ENCODE data around the gene ANKRD24.

GRCh38 chr19:4138445-4138844, 44.0 kb upstream of the ANKRD24 start:
- TF ChIP-seq EP300 (IDR thresholded peaks at IDR 0.05), result no peak
- no peak for TF ChIP-seq CTCF (IDR thresholded peaks at IDR 0.05)

All from tibial nerve (tissue), 4 donors.